Mucosa of descending colon (tissue), 3 donors: Measurements from ENCODE around the gene ANKRD31. TPM values are rescaled to one million over a fixed set of nuclear protein-coding genes. Genes with fewer than 3 reads are reported as not detected.

ENCODE experiments used
- ATAC-seq: fragments of 200-7000 bp; cut with Tn5 transposase; one replicate; pipeline ENCODE4 v1.9.1; 2020; ENCODE audit warnings: mild to moderate bottlenecking, moderate library complexity
- DNase-seq, 3 donors: peaks; one replicate each; pipeline ENCODE4 v3.0.0-alpha.2; 2020
- H3K36me3 ChIP-seq: fragments of 200-600 bp; one replicate; pipeline ENCODE4 v1.8.0; 2021; ENCODE audit warnings: low read depth, mild to moderate bottlenecking
- H3K4me1 ChIP-seq: fragments of 200-600 bp; one replicate; pipeline ENCODE4 v1.8.0; 2021; ENCODE audit warnings: low read depth, mild to moderate bottlenecking
- H3K4me3 ChIP-seq: fragments of 200-600 bp; one replicate; pipeline ENCODE4 v1.8.0; 2021; ENCODE audit warnings: mild to moderate bottlenecking
- H3K9me3 ChIP-seq: fragments of 200-600 bp; one replicate; pipeline ENCODE4 v1.8.0; 2021; ENCODE audit warnings: mild to moderate bottlenecking
- intact Hi-C, 2 donors: fragments of 100-400 bp; cut with DNase I in 1 of 2; cut with micrococcal nuclease in 1 of 2; formaldehyde crosslinking; loops; one replicate each; pipeline versions ENCODE4 v1.11.0 to v1.11.1; 2022; cut with DNase I, micrococcal nuclease
- total RNA-seq, 3 donors: library from RNA; stranded (reverse); fragmentation: NEBNext Ultra II Directional in 2 of 3; extraction: Animal tissue kit (Norgen Biotek cat#: 25700) in 2 of 3; gene quantifications; one replicate each; pipeline versions ENCODE4 v1.2.1 to v1.2.4, GENCODE V29; 2021 to 2023
- TF ChIP-seq, protein P1 (sequence below): fragments of 200-600 bp; IDR thresholded peaks from one replicate; pipeline ENCODE4 v1.8.0; 2022; ENCODE audit warnings: antibody characterized with exemption, mild to moderate bottlenecking
- donor health status: DM: no; HTN: no; CAD: no; lungs with moderate emphysema.
- donor health status: DM: no; HTN: no; CAD: no.
- donor health status: DM: no; HTN: yes; CAD: no.

The ANKRD31 gene
- total RNA-seq, 3 donors from 2014 or later: 0.14 to 0.17 (median 0.16) TPM

DNA sequence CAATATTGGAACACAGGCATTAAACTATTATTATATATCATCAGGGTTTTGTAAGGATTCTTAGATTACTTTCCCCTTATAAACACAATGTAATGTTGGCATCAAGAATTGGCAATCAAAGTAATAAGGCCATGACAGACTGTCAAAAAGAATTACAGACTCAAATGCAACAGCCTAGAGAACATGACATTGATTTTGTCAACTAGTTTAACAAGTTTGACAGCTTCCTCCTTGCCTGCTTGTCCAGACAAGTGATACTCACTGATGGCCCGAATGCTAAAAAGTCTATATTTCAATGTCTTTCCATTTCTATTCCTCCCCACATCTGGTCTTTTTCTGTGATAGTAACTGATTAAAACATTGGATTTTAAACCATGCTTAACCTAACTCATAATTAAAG is 6.4 kb upstream of the ANKRD31 start:
- H3K4me3 ChIP-seq: no peak overlapping the region
- ATAC-seq: no peak

DNA sequence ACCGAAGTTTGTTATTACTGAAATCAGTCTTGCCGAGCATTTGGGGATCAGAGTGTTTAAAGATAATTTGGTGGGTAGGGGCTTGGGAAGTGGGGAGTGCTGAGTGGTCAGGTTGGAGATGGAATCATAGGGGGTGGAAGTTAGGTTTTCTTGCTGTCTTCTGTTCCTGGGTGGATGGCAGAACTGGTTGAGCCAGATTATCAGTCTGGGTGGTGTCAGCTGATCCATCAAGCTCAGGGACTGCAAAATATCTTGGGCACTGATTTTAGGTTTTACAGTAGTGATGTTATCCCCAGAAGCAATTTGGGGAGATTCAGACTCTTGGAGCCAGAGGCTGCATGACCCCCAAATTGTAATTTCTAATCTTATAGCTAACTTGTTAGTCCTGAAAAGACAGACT is 5.4 kb upstream of the ANKRD31 start:
- intact Hi-C loops: no loop called here
- ATAC-seq: no peak

More for the DNA sequence above, 6.4 kb upstream of the ANKRD31 start:
- intact Hi-C loops: no loop called here
- Histone ChIP-seq H3K9me3 (no peaks in the 10 kb centered on the region), H3K36me3 (no peaks in the 10 kb centered on the region), H3K4me1 (no peaks in the 10 kb centered on the region)
- TF ChIP-seq, protein P1, sequence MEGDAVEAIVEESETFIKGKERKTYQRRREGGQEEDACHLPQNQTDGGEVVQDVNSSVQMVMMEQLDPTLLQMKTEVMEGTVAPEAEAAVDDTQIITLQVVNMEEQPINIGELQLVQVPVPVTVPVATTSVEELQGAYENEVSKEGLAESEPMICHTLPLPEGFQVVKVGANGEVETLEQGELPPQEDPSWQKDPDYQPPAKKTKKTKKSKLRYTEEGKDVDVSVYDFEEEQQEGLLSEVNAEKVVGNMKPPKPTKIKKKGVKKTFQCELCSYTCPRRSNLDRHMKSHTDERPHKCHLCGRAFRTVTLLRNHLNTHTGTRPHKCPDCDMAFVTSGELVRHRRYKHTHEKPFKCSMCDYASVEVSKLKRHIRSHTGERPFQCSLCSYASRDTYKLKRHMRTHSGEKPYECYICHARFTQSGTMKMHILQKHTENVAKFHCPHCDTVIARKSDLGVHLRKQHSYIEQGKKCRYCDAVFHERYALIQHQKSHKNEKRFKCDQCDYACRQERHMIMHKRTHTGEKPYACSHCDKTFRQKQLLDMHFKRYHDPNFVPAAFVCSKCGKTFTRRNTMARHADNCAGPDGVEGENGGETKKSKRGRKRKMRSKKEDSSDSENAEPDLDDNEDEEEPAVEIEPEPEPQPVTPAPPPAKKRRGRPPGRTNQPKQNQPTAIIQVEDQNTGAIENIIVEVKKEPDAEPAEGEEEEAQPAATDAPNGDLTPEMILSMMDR: no peak
- DNase-seq: no peak

DNA sequence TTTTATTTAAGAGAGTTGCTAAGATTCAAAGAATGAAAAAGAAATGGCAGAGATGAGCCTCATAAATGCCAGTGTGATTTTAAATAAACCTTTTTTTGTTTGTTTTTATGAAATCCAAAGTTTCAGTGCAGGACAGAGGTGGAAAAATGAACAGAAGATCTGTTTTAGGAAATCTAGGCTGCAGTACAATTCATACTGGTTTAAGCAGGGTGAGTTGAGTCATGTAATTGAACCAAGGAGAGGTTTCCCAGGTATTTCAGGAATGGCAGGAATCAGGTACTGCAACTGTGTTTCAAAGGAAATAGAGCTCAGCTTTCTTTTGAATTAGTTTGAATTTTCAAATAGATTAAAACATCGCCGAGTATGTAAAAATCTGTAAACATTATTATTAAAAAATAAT is 3.0 kb upstream of the ANKRD31 start:
- intact Hi-C loops: no loop called here
- Histone ChIP-seq H3K4me1 (peaks cover 5% of the 10 kb centered on the region), H3K36me3 (no peaks in the 10 kb centered on the region), H3K9me3 (no peaks in the 10 kb centered on the region), H3K4me3 (no peak overlapping the region)
- ATAC-seq: no peak
- TF ChIP-seq, protein P1: no peak
- DNase-seq: no peak

More for the DNA sequence above, 5.4 kb upstream of the ANKRD31 start:
- TF ChIP-seq, protein P1: no peak
- Histone ChIP-seq H3K36me3 (no peaks in the 10 kb centered on the region), H3K4me3 (no peak overlapping the region), H3K9me3 (no peaks in the 10 kb centered on the region), H3K4me1 (no peaks in the 10 kb centered on the region)
- DNase-seq: no peak

DNA sequence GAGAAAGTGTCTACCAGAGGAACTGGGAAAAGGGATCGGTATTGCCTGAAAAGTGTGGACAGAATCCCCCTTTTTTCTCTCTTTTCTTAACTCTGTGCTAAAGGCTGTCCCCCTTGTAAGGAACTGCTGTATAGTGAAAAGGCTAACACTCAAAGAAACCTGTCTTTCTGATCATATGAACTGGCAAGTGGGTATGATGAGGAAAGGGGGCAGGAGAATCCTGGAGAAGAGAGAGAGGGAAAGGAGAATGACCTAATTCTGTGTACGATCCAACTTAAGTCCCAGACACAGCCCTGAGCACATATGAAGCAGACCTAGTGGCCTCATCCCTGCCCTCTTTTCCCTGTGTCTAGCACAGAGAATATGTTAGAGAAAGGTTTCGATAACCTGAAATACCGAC is 967 bp downstream of the ANKRD31 start:
- no peak overlapping the region for H3K4me3 ChIP-seq
- no peaks in the 10 kb centered on the region for H3K9me3 ChIP-seq
- ATAC-seq (no peak), DNase-seq (no peak)
- peaks cover 5% of the 10 kb centered on the region for H3K4me1 ChIP-seq
- TF ChIP-seq, protein P1: no peak
- no peaks in the 10 kb centered on the region for H3K36me3 ChIP-seq
- intact Hi-C loops: no loop called here

DNA sequence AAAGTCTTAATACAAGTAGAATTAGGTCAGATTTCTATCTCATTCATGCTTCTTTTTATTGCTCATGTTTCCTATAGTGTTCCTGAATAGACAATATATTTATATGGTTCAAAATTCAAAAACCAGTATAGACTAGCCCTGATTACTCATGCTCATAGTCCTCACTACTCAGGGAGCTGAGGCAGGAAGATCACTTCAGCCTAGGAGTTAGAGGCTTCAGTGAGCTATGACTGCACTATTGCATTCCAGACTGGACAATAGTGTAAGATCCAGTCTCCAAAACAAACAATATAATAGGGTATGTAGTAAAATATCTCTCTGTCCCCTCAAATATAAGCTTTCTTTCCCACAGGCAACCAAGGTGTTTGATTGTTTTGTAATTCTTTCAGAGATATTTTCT is 2.4 kb downstream of the ANKRD31 start:
- intact Hi-C loops: no loop called here
- no peak for ATAC-seq
- Histone ChIP-seq H3K36me3 (no peaks in the 10 kb centered on the region), H3K4me1 (peaks cover 5% of the 10 kb centered on the region), H3K9me3 (no peaks in the 10 kb centered on the region), H3K4me3 (no peak overlapping the region)
- TF ChIP-seq, protein P1: no peak
- no peak for DNase-seq

DNA sequence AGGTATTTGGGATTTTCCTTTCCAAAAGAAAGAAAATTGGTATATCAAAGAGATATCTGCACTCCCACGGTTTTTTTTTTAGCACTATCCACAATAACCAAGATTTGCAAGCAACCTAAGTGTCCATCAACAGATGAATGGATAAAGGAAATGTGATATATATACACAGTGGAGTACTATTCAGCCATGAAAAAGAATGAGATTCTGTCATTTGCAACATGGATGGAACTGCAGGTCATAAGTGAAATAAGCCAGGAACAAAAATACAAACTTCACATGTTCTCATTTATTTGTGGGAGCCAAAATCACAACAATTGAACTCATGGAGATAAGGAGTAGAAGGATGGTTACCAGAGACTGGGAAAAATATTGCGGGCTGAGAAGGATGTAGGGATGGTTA is 9.8 kb downstream of the ANKRD31 start:
- Histone ChIP-seq H3K9me3 (no peaks in the 10 kb centered on the region), H3K36me3 (no peaks in the 10 kb centered on the region), H3K4me1 (no peaks in the 10 kb centered on the region), H3K4me3 (no peak overlapping the region)
- DNase-seq (no peak), ATAC-seq (no peak)
- intact Hi-C loops: no loop called here
- TF ChIP-seq, protein P1: no peak
